GM19238 (cell line): ENCODE data around the gene MLIP.
"Not testable (repeated sequence)": the region's sequence is repeated elsewhere in the genome, so short reads cannot be mapped to it uniquely, and the experiment has no call there.

Experiments
- DNase-seq: peaks from one replicate; pipeline ENCODE4 v3.0.0; 2011; ENCODE audit warnings: low spot score; ENCODE audit not compliant: insufficient read length

Gene MLIP

GRCh38 chr6:54222217-54222616 is 111.0 kb downstream of the MLIP start:
- no peak for DNase-seq

GRCh38 chr6:54232703-54233102 is 121.5 kb downstream of the MLIP start:
- no peak for DNase-seq

DNA sequence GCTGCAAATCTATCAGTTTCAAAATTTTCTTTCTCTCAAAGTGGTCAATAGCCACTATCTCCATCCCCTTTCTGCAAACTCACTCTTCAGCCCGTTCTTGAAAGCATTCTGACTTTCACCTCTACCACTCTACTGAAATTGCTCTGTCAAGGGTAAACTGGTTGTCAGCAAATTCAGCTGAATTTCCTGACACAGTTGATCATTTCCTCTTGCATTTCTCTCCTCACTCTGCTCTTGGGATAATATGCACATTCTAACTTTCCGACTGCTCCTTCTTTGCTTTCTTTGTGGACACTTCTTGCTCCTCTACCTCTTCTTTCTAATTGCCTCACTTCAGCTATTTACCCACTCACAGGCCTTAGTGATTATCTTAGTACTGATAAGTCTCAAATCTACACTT is 123.3 kb downstream of the MLIP start:
- no peak for DNase-seq

- no peak for DNase-seq
Observed at GRCh38 chr6:54236984-54237383, 125.7 kb downstream of the MLIP start.

DNA sequence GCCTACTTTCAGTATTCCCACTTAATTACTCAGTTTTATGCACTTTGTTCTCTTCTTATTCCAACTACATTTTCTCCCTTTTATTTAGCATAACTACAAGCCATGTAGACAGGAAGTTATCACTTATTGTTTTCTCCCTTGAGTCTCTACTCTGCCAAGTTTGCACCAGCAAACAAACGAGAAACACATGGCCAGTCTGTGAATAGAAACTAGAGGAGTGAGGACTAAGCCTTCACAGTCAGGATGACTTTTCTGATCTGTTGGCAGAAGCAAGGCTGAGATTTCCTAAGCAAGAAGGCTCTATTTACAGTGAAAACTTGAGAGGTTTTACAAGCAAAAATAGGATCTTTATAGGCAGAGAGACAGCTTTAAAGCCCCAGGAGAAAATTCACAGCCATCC is 127.2 kb downstream of the MLIP start:
- DNase-seq: no peak

GRCh38 chr6:54243699-54244098 is 132.5 kb downstream of the MLIP start:
- no peak for DNase-seq

GRCh38 chr6:54244430-54244829 is 133.2 kb downstream of the MLIP start:
- DNase-seq: no peak

- no peak for DNase-seq
Observed at GRCh38 chr6:54245265-54245664, 134.0 kb downstream of the MLIP start.

DNA sequence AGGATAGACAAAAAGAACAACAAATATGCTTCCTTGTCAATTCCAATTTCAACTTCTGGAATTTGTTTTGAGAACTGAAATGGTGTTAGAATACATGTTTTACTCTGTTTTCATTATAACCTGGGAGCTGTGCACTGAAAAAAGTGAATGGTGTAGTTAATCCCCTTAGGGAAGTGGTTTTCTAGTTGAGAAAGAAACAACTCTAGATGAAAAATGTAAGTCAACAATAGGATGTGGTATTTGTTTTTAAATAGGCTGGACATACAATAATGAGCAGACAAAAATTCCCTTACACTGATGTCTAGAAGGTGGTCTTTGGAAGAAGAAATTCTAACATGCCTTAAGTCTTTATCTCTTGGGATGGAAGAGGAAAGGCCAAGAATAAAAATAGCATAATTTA is 137.1 kb downstream of the MLIP start:
- DNase-seq: no peak

DNA sequence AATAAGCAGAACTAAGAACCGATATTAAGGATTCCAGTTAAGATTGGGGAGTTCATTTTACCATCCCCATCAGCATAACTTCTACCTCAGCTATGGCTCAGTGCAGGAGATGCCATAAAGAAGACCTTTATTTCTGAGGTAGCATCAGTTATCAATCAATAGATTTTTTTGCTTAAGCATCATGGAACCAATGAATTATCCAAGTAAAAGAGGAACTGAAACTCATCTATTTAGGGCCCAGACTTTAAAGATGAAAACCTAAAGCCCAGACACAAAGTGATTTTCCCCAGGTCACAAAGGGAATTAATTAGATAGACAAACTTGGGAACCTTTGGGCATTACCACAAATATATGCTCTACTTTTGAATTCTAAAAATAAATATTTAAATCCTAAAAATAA is 137.8 kb downstream of the MLIP start:
- DNase-seq: no peak

DNA sequence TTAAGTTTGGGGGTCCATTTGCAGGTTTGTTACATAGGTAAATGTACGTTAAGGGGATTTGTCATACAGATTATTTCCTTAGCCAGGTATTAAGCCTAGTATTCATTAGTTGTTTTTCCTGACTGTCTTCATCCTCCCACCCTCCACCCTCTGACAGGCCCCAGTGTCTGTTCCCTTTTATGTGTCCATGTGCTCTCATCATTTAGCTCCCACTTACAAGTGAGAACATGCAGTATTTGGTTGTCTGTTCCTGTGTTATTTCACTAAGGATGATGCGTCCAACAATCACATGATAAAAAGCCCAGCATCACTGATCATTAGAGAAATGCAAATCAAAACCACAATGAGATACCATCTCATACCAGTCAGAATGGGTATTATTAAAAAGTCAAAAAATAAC is 138.6 kb downstream of the MLIP start:
- not testable (repeated sequence) for DNase-seq

DNA sequence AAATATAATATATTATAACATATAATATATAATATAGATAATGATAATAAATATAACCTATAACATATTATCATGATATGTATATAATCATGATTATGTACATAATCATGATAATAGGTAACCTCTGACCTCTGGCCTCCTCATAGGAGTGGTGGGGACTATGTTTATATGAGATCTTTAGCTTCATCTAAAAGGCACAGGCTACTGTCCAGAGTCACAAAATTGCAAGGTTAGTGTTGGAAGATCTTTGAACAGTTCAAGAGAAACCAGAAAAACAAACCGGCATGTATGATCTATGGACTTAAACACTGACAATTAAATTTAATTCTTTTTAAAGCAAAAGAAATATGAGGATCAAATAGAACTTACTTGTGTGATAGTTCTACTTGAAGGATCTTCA is 141.3 kb downstream of the MLIP start:
- no peak for DNase-seq

GRCh38 chr6:54252916-54253315 is 141.7 kb downstream of the MLIP start:
- DNase-seq: no peak

GRCh38 chr6:54254886-54255285 is 143.6 kb downstream of the MLIP start:
- no peak for DNase-seq

DNA sequence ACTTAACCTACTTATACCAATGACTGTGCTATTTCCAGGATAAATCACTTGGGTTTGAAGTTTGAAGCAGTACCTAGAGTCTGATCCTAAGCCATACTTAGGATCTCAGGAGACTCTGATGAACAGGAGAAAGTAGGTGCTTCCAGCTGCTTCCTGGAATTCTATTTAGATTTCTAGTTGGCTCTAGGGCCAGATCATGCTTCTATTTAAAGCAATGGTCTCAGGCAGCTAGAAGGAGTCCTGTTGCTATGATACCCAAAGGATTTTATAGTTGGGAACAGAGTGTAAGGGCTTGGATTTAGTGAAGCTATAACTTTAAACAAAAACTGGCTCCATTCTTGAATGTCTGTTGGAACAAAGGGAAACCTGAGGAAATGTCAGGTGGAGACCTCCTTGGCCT is 144.6 kb downstream of the MLIP start:
- no peak for DNase-seq

DNA sequence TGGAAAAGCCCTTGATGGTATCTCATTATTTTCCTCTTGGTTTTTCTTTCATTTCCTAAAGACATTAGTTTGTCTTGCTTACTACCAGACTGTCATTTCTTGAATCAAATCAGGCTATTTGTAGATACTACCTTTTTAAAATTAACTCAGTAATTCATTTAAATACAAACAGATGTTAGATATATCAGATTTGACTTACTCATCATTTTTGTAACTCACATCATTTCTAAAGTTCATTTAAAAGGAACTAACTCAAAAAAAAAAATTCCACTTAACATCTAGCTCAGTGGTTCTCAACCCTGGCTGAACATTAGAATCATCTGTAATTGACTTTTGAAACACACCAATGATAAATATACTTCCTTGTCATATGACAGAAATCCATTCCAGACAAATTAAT is 148.8 kb downstream of the MLIP start:
- no peak for DNase-seq

GRCh38 chr6:54262499-54262898 is 151.3 kb downstream of the MLIP start:
- no peak for DNase-seq

DNA sequence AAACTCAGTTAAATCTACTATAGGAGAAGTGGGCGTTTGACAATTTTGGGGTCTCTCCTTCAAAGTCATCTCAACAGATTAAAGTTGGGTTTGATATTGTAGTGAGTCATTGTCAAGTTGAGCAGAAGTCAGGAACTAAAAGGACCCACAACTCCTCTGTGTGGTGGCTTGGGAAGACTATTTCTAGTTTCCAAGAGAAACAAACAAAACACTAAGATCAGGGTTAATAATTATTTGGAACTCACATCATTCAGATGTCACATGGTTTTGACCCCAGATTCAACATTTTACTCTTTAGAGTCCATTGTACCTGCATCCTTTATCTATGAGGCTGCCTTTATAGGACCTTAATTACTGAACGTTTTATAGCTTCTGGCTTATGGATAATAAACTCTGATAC is 151.7 kb downstream of the MLIP start:
- DNase-seq: no peak

DNA sequence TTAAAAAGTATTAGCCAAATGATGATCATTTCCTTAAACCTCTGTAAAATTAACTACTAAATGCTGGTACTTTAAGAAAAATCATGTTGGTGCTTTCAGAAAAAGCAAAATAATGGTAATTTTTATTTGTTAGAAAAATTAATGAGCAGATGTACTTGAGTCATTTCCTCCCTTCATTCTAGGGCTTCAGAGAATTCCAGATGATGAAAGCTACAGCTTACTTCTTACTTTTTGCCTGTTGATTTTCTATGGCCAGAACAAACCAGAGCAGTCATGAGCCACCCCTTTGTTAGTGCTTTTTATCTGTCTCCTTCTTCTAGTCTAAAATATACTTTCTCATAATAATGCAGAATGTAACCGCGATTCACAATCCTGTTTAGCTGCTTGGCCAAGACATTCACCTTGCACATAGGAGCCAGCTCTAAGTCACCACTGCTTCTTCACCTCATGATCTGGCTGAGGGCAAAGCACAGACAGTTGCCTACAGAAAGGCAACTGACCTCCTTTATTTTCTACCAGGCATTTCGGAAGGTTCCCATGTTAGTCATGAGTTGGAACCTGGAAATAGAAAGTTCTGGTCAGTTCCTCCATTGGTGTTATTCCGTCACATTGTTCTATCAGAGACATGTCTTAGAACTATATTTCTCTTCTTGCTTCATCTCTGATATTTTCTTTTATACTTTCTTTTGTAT is 153.5 kb downstream of the MLIP start:
- no peak for DNase-seq

- DNase-seq: no peak
Observed at GRCh38 chr6:54266400-54266923, 155.2 kb downstream of the MLIP start.

DNA sequence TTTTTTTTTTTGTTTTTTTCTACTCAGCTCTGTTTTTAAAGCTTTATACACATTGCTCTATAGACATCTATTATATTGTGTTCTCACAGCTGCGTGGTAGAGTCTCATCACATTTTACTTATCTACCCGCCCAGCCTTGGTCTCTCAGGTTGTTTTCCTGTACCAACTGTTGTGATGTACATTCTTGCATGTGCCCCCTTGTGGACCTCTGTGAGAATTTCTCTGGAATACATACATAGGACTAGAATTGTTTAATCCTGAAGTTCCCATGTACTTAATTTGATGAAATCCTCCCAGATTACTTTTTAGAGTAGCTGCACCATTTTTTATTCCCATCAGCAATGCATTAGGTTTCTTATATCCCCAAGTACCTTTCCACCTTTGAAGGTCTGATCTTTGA is 156.6 kb downstream of the MLIP start:
- DNase-seq: no peak

DNA sequence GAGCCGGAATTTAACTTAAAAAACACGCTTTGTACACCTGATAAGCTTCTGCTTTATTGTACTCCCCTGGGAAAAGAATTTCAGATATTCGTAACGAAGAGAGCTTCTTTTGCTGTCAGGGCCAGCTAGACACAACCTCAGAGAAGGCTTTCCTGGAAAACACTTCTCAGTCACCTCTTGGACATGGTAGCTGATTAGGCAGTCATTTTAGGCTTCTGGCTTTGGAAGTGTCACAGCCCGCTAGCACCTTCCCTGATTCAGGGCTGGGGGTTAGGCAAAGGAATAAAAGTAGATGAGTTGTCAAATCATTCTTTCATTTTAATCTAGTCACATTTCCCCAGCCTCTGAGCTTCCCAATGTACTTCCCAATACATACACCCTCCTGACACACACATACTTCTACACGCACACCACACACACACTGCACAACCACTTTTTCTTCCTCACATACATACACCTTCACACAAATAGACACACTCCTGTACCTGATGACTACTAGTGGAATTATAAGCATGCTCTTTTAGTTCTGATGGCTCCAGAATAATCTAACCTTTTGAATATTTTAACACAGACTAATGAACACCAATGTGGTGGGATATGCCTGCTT is 162.1 kb downstream of the MLIP start:
- DNase-seq: no peak

- no peak for DNase-seq
Observed at GRCh38 chr6:54274383-54274782, 163.1 kb downstream of the MLIP start.
